CD14-positive monocyte (primary cell): Measurements from ENCODE around the gene ABTB2. TPM values are rescaled to one million over a fixed set of nuclear protein-coding genes. Genes with fewer than 3 reads are reported as not detected.

Experiments
- DNase-seq, 3 donors: peaks; one replicate each; pipeline ENCODE4 v3.0.0-alpha.2; 2011 to 2022
- H2AFZ ChIP-seq: 2 replicates; pipeline ENCODE4 v1.6.0; 2012; ENCODE audit warnings: mild to moderate bottlenecking, low read depth, low read length, inconsistent platforms; ENCODE audit not compliant: insufficient read depth, poor library complexity, severe bottlenecking
- H3K27ac ChIP-seq, 2 donors: 1 replicate in 1 of 2; 2 replicates in 1 of 2; pipeline ENCODE4 v1.5.1; 2012 to 2013; ENCODE audit warnings: low read length in 2 of 2, control low read depth in 1 of 2, inconsistent platforms in 1 of 2, low read depth in 1 of 2, mild to moderate bottlenecking in 1 of 2
- H3K27me3 ChIP-seq, 2 donors: one replicate each; pipeline versions ENCODE4 v1.6.0 to v1.6.1; 2011 to 2013; ENCODE audit warnings: low read length in 2 of 2; ENCODE audit not compliant: control insufficient read depth in 2 of 2, insufficient read depth in 2 of 2
- H3K36me3 ChIP-seq, 2 donors: replicated peaks in 1 of 2; 1 replicate in 1 of 2; 2 replicates in 1 of 2; pipeline versions ENCODE4 v1.5.1 to v1.6.1; 2012 to 2013; ENCODE audit warnings: low read length in 2 of 2, control low read depth in 1 of 2, inconsistent platforms in 1 of 2, mild to moderate bottlenecking in 1 of 2; ENCODE audit not compliant: insufficient read depth in 2 of 2, control insufficient read depth in 1 of 2
- H3K4me1 ChIP-seq, 2 donors: 1 replicate in 1 of 2; 2 replicates in 1 of 2; pipeline versions ENCODE4 v1.5.1 to v1.6.1; 2012 to 2013; ENCODE audit warnings: low read length in 2 of 2, control low read depth in 1 of 2, inconsistent platforms in 1 of 2, mild to moderate bottlenecking in 1 of 2, moderate library complexity in 1 of 2; ENCODE audit not compliant: insufficient read depth in 2 of 2, control insufficient read depth in 1 of 2
- H3K4me2 ChIP-seq: replicated peaks from 2 replicates; pipeline ENCODE3; 2012; ENCODE audit warnings: low read length, moderate library complexity, mild to moderate bottlenecking; ENCODE audit not compliant: poor library complexity, severe bottlenecking; ENCODE audit errors: extremely low read depth
- H3K4me3 ChIP-seq, 3 experiments: fragments of 200-600 bp in 1 of 3; sonication (generic) in 1 of 3; replicated peaks in 1 of 3; 1 replicate in 2 of 3; 2 replicates in 1 of 3; pipeline ENCODE4 v1.5.1; 2011 to 2013; ENCODE audit warnings: low read length in 3 of 3, mild to moderate bottlenecking in 3 of 3, control low read depth in 2 of 3, low read depth in 2 of 3, inconsistent platforms in 1 of 3, moderate library complexity in 1 of 3
- H3K79me2 ChIP-seq: 2 replicates; pipeline ENCODE4 v1.6.0; 2012; ENCODE audit warnings: mild to moderate bottlenecking, control low read depth, inconsistent platforms, low read length, moderate library complexity; ENCODE audit not compliant: insufficient read depth
- H3K9ac ChIP-seq: 2 replicates; pipeline ENCODE4 v1.6.0; 2017; ENCODE audit warnings: low read length, mild to moderate bottlenecking; ENCODE audit not compliant: insufficient read depth, poor library complexity, severe bottlenecking
- H3K9me3 ChIP-seq, 2 donors: replicated peaks in 1 of 2; 1 replicate in 1 of 2; 2 replicates in 1 of 2; pipeline versions ENCODE4 v1.5.1 to v1.6.1; 2012 to 2013; ENCODE audit warnings: low read length in 2 of 2, control low read depth in 1 of 2; ENCODE audit not compliant: control insufficient read depth in 1 of 2, insufficient read depth in 1 of 2
- H4K20me1 ChIP-seq: 2 replicates; pipeline ENCODE4 v1.6.0; 2012; ENCODE audit warnings: mild to moderate bottlenecking, low read length, control low read depth, moderate library complexity; ENCODE audit not compliant: insufficient read depth
- H3K27ac Mint-ChIP-seq, 7 donors: one replicate each; pipeline ENCODE4 v1.8.0; 2020; ENCODE audit warnings: mild to moderate bottlenecking in 7 of 7, mixed read lengths in 7 of 7, moderate library complexity in 6 of 7, inconsistent platforms in 2 of 7
- H3K27me3 Mint-ChIP-seq, 3 donors: one replicate each; pipeline ENCODE4 v1.8.0; 2021 to 2022; ENCODE audit warnings: low read depth in 3 of 3, mild to moderate bottlenecking in 3 of 3, mixed read lengths in 3 of 3, moderate library complexity in 3 of 3, inconsistent platforms in 1 of 3
- H3K36me3 Mint-ChIP-seq, 2 donors: one replicate each; pipeline ENCODE4 v1.8.0; 2020; ENCODE audit warnings: mixed read lengths in 2 of 2, inconsistent platforms in 1 of 2, mild to moderate bottlenecking in 1 of 2
- H3K4me1 Mint-ChIP-seq: one replicate; pipeline ENCODE4 v1.8.0; 2020; ENCODE audit warnings: mild to moderate bottlenecking, mixed read lengths
- H3K4me3 Mint-ChIP-seq, 2 donors: one replicate each; pipeline ENCODE4 v1.8.0; 2020; ENCODE audit warnings: mild to moderate bottlenecking in 2 of 2, mixed read lengths in 2 of 2, moderate library complexity in 1 of 2
- H3K9me3 Mint-ChIP-seq, 7 donors: one replicate each; pipeline ENCODE4 v1.8.0; 2020 to 2022; ENCODE audit warnings: mixed read lengths in 7 of 7, mild to moderate bottlenecking in 6 of 7, moderate library complexity in 6 of 7, inconsistent platforms in 2 of 7
- CTCF ChIP-seq: fragments of 200-600 bp; IDR thresholded peaks from one replicate; pipeline ENCODE4 v1.8.0; 2022; ENCODE audit warnings: antibody characterized with exemption, mild to moderate bottlenecking
- WGBS: methylation state at CpG from one replicate; pipeline ENCODE4 v1.1.5; 2013; ENCODE audit warnings: missing lambda C conversion rate; ENCODE audit not compliant: insufficient coverage; 5-methylcytosine and 5-hydroxymethylcytosine counted together
- intact Hi-C, 2 donors: fragments of 100-400 bp; cut with micrococcal nuclease; formaldehyde crosslinking; loops; one replicate each; pipeline versions ENCODE4 v1.15.0 to v1.15.1; 2023
- polyA plus RNA-seq, 3 donors: library from polyadenylated mRNA; depleted of rRNA in 1 of 3; unstranded in 2 of 3; stranded (reverse) in 1 of 3; fragments of 300-500 nt in 2 of 3; fragments of >200 nt in 1 of 3; fragmentation: Illumina TruSeq in 2 of 3; gene quantifications; 1 replicate in 2 of 3; 2 replicates in 1 of 3; pipeline ENCODE4 v1.2.3, GENCODE V29; 2012 to 2021

ABTB2 gene
- polyA plus RNA-seq, 3 donors, result 0.25 to 1.7 (median 0.26) TPM

- Mint-ChIP-seq H3K4me1 (peaks cover 25% of the 10 kb centered on the region), H3K9me3 (no peaks in the 10 kb centered on the region), H3K27ac (no peak overlapping the region), H3K27me3 (peaks cover 6 to 12% (median 9%) of the 10 kb centered on the region in 3 donors), H3K36me3 (no peaks in the 10 kb centered on the region), H3K4me3 (no peak overlapping the region)
- H2AFZ ChIP-seq, result no peak overlapping the region
- H4K20me1 ChIP-seq, result no peaks in the 10 kb centered on the region
- 92% methylated on average over 3 of the region's 7 CpGs for WGBS
- intact Hi-C loops, result no loop called here
- H3K27me3 ChIP-seq, result peaks cover 0 to 2% of the 10 kb centered on the region in 2 donors
- H3K9me3 ChIP-seq, result no peaks in the 10 kb centered on the region
- H3K27ac ChIP-seq, result no peak overlapping the region
- no peak for DNase-seq
- TF ChIP-seq CTCF, result no peak
- no peaks in the 10 kb centered on the region for H3K79me2 ChIP-seq
- no peak overlapping the region for H3K4me2 ChIP-seq
- H3K4me3 ChIP-seq, result no peak overlapping the region
- peaks cover 14 to 19% of the 10 kb centered on the region in 2 donors for H3K4me1 ChIP-seq
- H3K36me3 ChIP-seq, result no peaks in the 10 kb centered on the region
- no peak overlapping the region for H3K9ac ChIP-seq
Measured at GRCh38 chr11:34263441-34264091, 94.2 kb downstream of the ABTB2 start.

GRCh38 chr11:34262531-34263081 lies 95.2 kb downstream of the ABTB2 start:
- H3K9me3 Mint-ChIP-seq, result no peaks in the 10 kb centered on the region
- H3K4me1 Mint-ChIP-seq, result peaks cover 20% of the 10 kb centered on the region
- no peak overlapping the region for H3K4me2 ChIP-seq
- no peak overlapping the region for H3K4me3 Mint-ChIP-seq
- H3K27me3 ChIP-seq, result peaks cover 0 to 2% of the 10 kb centered on the region in 2 donors
- intact Hi-C loops, result no loop called here
- no peak for DNase-seq
- no peaks in the 10 kb centered on the region for H3K36me3 ChIP-seq
- no peak overlapping the region for H3K9ac ChIP-seq
- H3K4me1 ChIP-seq, result peaks cover 11 to 14% of the 10 kb centered on the region in 2 donors
- 95% methylated on average over 7 of the region's 8 CpGs for WGBS
- H3K9me3 ChIP-seq, result no peaks in the 10 kb centered on the region
- no peaks in the 10 kb centered on the region for H3K36me3 Mint-ChIP-seq
- H3K4me3 ChIP-seq, result no peak overlapping the region
- H2AFZ ChIP-seq, result no peak overlapping the region
- H3K79me2 ChIP-seq, result no peaks in the 10 kb centered on the region
- H3K27me3 Mint-ChIP-seq, result peaks cover 4 to 9% (median 9%) of the 10 kb centered on the region in 3 donors
- H3K27ac ChIP-seq, result no peak overlapping the region
- TF ChIP-seq CTCF, result no peak
- no peak overlapping the region for H3K27ac Mint-ChIP-seq
- H4K20me1 ChIP-seq, result no peaks in the 10 kb centered on the region
